ENCODE data around the gene JADE3.

- TF ChIP-seq, protein P1, sequence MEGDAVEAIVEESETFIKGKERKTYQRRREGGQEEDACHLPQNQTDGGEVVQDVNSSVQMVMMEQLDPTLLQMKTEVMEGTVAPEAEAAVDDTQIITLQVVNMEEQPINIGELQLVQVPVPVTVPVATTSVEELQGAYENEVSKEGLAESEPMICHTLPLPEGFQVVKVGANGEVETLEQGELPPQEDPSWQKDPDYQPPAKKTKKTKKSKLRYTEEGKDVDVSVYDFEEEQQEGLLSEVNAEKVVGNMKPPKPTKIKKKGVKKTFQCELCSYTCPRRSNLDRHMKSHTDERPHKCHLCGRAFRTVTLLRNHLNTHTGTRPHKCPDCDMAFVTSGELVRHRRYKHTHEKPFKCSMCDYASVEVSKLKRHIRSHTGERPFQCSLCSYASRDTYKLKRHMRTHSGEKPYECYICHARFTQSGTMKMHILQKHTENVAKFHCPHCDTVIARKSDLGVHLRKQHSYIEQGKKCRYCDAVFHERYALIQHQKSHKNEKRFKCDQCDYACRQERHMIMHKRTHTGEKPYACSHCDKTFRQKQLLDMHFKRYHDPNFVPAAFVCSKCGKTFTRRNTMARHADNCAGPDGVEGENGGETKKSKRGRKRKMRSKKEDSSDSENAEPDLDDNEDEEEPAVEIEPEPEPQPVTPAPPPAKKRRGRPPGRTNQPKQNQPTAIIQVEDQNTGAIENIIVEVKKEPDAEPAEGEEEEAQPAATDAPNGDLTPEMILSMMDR (optimal IDR thresholded peaks at IDR 0.05 in 1 of 3, IDR thresholded peaks at IDR 0.05 in 1 of 3, conservative IDR thresholded peaks at IDR 0.05 in 1 of 3; ENCODE audit: extremely low read depth in 1 of 3, insufficient read depth in 2 of 3, low read length in 3 of 3), result no peak
- no peak for TF ChIP-seq EZH2 (IDR thresholded peaks at IDR 0.05; ENCODE audit: low read length)
These were observed 168.1 kb downstream of the JADE3 start for GRCh38 chrX:47080215-47080914.

Measured in keratinocyte (primary cell).